ENCODE measurements around the gene FSTL5. TPM values are rescaled to one million over a fixed set of nuclear protein-coding genes. Genes with fewer than 3 reads are reported as not detected.

The FSTL5 gene
- total RNA-seq, 4 donors from 2014 or later, result 0.33 to 0.52 (median 0.40) TPM

DNA sequence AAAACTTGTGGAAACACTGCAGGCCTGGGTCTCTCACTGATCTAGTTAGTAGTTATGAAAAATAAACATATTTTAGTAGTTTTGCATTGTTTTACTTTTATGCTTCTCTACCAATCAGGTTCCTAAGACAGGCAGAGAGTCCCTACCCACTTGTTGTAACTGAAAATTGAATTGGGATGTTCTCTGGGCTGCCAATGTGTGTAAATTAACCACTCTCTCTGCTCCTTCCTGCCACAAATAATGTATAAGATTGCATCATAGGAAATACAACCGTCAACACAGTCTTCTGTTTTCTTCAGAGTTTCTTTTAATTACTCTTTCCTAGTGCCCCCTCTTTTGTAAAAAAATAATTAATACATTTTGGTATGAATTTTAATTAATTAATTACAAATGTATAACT lies 677.3 kb downstream of the FSTL5 start:
- TF ChIP-seq EP300 (IDR thresholded peaks at IDR 0.05) (no peak), POLR2AphosphoS5 (IDR thresholded peaks at IDR 0.05) (no peak), CTCF (IDR thresholded peaks at IDR 0.05) (no peak)
- Histone ChIP-seq H3K4me1 (no peaks in the 10 kb centered on the region), H3K27ac (replicated peaks in 1 of 4) (no peak overlapping the region), H3K9me3 (no peaks in the 10 kb centered on the region), H3K27me3 (no peaks in the 10 kb centered on the region), H3K4me3 (no peak overlapping the region), H3K36me3 (no peaks in the 10 kb centered on the region)
- intact Hi-C loops (cut with DNase I), result no loop called here
- DNase-seq (ENCODE audit: extremely low spot score), result no peak
- 60% methylated on average over 1 of the region's 1 CpG for WGBS

DNA sequence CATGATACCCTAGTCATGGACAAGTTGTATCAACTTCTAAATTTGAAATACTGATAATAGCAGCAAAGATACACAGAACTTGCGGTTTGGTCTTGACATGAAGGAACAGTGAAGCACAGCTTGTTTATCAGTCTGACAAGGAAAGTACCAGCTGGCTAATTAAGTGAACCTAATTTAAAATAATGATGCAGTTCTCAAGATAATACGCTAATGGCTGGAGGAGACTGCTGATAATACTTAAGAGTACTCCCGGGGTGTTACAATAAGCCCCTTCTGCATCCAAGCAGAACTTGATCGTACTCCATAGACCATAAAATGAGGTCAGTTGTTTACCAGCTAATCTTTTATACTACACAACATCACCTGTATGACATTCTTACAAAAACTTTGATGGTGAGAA lies 697.5 kb downstream of the FSTL5 start:
- H3K4me3 ChIP-seq, result no peak overlapping the region
- H3K4me1 ChIP-seq, result no peaks in the 10 kb centered on the region
- no peaks in the 10 kb centered on the region for H3K36me3 ChIP-seq
- intact Hi-C loops (cut with DNase I), result no loop called here
- no peak for DNase-seq (ENCODE audit: extremely low spot score)
- WGBS, result 87% methylated on average over 4 of the region's 4 CpGs
- TF ChIP-seq EP300 (IDR thresholded peaks at IDR 0.05) (no peak), POLR2A (IDR thresholded peaks at IDR 0.05; ENCODE audit: low read depth) (no peak), CTCF (IDR thresholded peaks at IDR 0.05) (no peak), POLR2AphosphoS5 (IDR thresholded peaks at IDR 0.05) (no peak)
- H3K9me3 ChIP-seq, result no peaks in the 10 kb centered on the region
- no peak overlapping the region for H3K27ac ChIP-seq (replicated peaks in 1 of 4)
- no peaks in the 10 kb centered on the region for H3K27me3 ChIP-seq

- WGBS, result 72% methylated on average over 2 of the region's 2 CpGs
- H3K27ac ChIP-seq (replicated peaks in 1 of 4), result no peak overlapping the region
- no peaks in the 10 kb centered on the region for H3K4me1 ChIP-seq
- no peaks in the 10 kb centered on the region for H3K27me3 ChIP-seq
- H3K4me3 ChIP-seq, result no peak overlapping the region
- no peaks in the 10 kb centered on the region for H3K36me3 ChIP-seq
- H3K9me3 ChIP-seq, result no peaks in the 10 kb centered on the region
- no peak for DNase-seq (ENCODE audit: extremely low spot score)
- TF ChIP-seq POLR2AphosphoS5 (IDR thresholded peaks at IDR 0.05) (no peak), CTCF (IDR thresholded peaks at IDR 0.05) (no peak)
- intact Hi-C loops (cut with DNase I), result no loop called here
Measured at GRCh38 chr4:161463436-161463835, 700.4 kb downstream of the FSTL5 start.

GRCh38 chr4:161457906-161458305 lies 705.9 kb downstream of the FSTL5 start:
- Histone ChIP-seq H3K27ac (replicated peaks in 1 of 4) (no peak overlapping the region), H3K9me3 (no peaks in the 10 kb centered on the region), H3K27me3 (no peaks in the 10 kb centered on the region), H3K4me1 (no peaks in the 10 kb centered on the region), H3K36me3 (no peaks in the 10 kb centered on the region), H3K4me3 (no peak overlapping the region)
- DNase-seq (ENCODE audit: extremely low spot score), result no peak
- TF ChIP-seq POLR2AphosphoS5 (IDR thresholded peaks at IDR 0.05), result no peak
- TF ChIP-seq POLR2A (IDR thresholded peaks at IDR 0.05; ENCODE audit: low read depth), result no peak
- no peak for TF ChIP-seq EP300 (IDR thresholded peaks at IDR 0.05)
- TF ChIP-seq CTCF (IDR thresholded peaks at IDR 0.05), result no peak
- intact Hi-C loops (cut with DNase I), result no loop called here
- WGBS, result 85% methylated on average over 3 of the region's 3 CpGs

- H3K27me3 ChIP-seq, result no peaks in the 10 kb centered on the region
- intact Hi-C loops (cut with DNase I), result no loop called here
- no peaks in the 10 kb centered on the region for H3K9me3 ChIP-seq
- H3K4me3 ChIP-seq, result no peak overlapping the region
- 56% methylated on average over 1 of the region's 1 CpG for WGBS
- H3K36me3 ChIP-seq, result no peaks in the 10 kb centered on the region
- TF ChIP-seq EP300 (IDR thresholded peaks at IDR 0.05) (no peak), POLR2AphosphoS5 (IDR thresholded peaks at IDR 0.05) (no peak), POLR2A (IDR thresholded peaks at IDR 0.05; ENCODE audit: low read depth) (no peak), CTCF (IDR thresholded peaks at IDR 0.05) (no peak)
- no peaks in the 10 kb centered on the region for H3K4me1 ChIP-seq
- H3K27ac ChIP-seq (replicated peaks in 1 of 4), result no peak overlapping the region
- no peak for DNase-seq (ENCODE audit: extremely low spot score)
Measured at GRCh38 chr4:161457311-161457710, 706.5 kb downstream of the FSTL5 start.
